Measurements from ENCODE around the gene CA11. TPM values are rescaled to one million over a fixed set of nuclear protein-coding genes. Genes with fewer than 3 reads are reported as not detected.

The CA11 gene
- total RNA-seq, 3 donors from 2014 or later = 1.8 to 19.9 (median 3.7) TPM

GRCh38 chr19:48636859-48637448 lies 9.0 kb downstream of the CA11 start, which contains the start of gene DBP:
Gene DBP (minus strand): TSS chr19:48637379. CDS start chr19:48636994, 385 bp downstream.
- intact Hi-C loops (cut with DNase I, micrococcal nuclease) = no loop called here
- Histone ChIP-seq H3K4me1 (ENCODE audit: low read depth) (peaks cover 40% of the 10 kb centered on the region), H3K4me3 (peak within 1 kb of the TSS; percentile 31), H3K36me3 (ENCODE audit: low read depth) (peaks cover 4% of the 10 kb centered on the region), H3K9me3 (no peaks in the 10 kb centered on the region)
- ATAC-seq (peak; percentile 5), DNase-seq (peak in 2 of 3 donors; percentile 79 to 85)
- TF ChIP-seq CTCF (IDR thresholded peaks at IDR 0.05) = no peak

- DNase-seq = peak; percentile 73 to 85 (median 76)
- no peak for ATAC-seq
- Histone ChIP-seq H3K36me3 (ENCODE audit: low read depth) (peaks cover 4% of the 10 kb centered on the region), H3K4me1 (ENCODE audit: low read depth) (peaks cover 43% of the 10 kb centered on the region), H3K9me3 (no peaks in the 10 kb centered on the region), H3K4me3 (peak overlapping the region; percentile 34)
- intact Hi-C loops (cut with DNase I, micrococcal nuclease) = no loop called here
- TF ChIP-seq CTCF (IDR thresholded peaks at IDR 0.05) = no peak
Measured at GRCh38 chr19:48635966-48636858, 9.8 kb downstream of the CA11 start.

GRCh38 chr19:48635263-48635965 lies 10.6 kb downstream of the CA11 start:
- Histone ChIP-seq H3K9me3 (no peaks in the 10 kb centered on the region), H3K4me3 (peak overlapping the region; percentile 34), H3K4me1 (ENCODE audit: low read depth) (peaks cover 51% of the 10 kb centered on the region), H3K36me3 (ENCODE audit: low read depth) (peaks cover 4% of the 10 kb centered on the region)
- intact Hi-C loops (cut with DNase I, micrococcal nuclease) = no loop called here
- DNase-seq (peak; percentile 73 to 88 (median 86)), ATAC-seq (peak; percentile 54)
- no peak for TF ChIP-seq CTCF (IDR thresholded peaks at IDR 0.05)

- DNase-seq (peak; percentile 98 to 99 (median 98)), ATAC-seq (peak; percentile 58)
- Histone ChIP-seq H3K4me3 (no peak overlapping the region), H3K36me3 (ENCODE audit: low read depth) (peaks cover 4% of the 10 kb centered on the region), H3K9me3 (no peaks in the 10 kb centered on the region), H3K4me1 (ENCODE audit: low read depth) (peaks cover 55% of the 10 kb centered on the region)
- TF ChIP-seq CTCF (IDR thresholded peaks at IDR 0.05) = no peak
- intact Hi-C loops (cut with DNase I, micrococcal nuclease) = no loop called here
Measured at GRCh38 chr19:48634424-48635262, 11.3 kb downstream of the CA11 start.

GRCh38 chr19:48634036-48634342 lies 12.0 kb downstream of the CA11 start:
- DNase-seq = no peak
- peaks cover 4% of the 10 kb centered on the region for H3K36me3 ChIP-seq (ENCODE audit: low read depth)
- no peak for ATAC-seq
- TF ChIP-seq CTCF (IDR thresholded peaks at IDR 0.05) = no peak
- H3K4me1 ChIP-seq (ENCODE audit: low read depth) = peaks cover 61% of the 10 kb centered on the region
- intact Hi-C loops (cut with DNase I, micrococcal nuclease) = no loop called here
- H3K4me3 ChIP-seq = no peak overlapping the region
- no peaks in the 10 kb centered on the region for H3K9me3 ChIP-seq

All from mucosa of descending colon (tissue), 3 donors.